Activated CD4-positive, CD25-positive, alpha-beta regulatory T cell (primary cell): ENCODE measurements around the gene PRSS21.

ENCODE experiments used
- DNase-seq, 4 experiments: peaks; one replicate each; lab custom pipeline; 2025; lab: John Stamatoyannopoulos, UW

The PRSS21 gene

GRCh38 chr16:2806286-2806685, 10.8 kb upstream of the PRSS21 start:
- DNase-seq, result no peak

GRCh38 chr16:2808181-2808580, 8.9 kb upstream of the PRSS21 start:
- DNase-seq, result no peak

- DNase-seq, result no peak
Measured at GRCh38 chr16:2809149-2809760, 7.8 kb upstream of the PRSS21 start.

- no peak for DNase-seq
Measured at GRCh38 chr16:2810651-2811050, 6.4 kb upstream of the PRSS21 start.

GRCh38 chr16:2811703-2812471, 5.2 kb upstream of the PRSS21 start:
- no peak for DNase-seq

GRCh38 chr16:2813771-2814221, 3.2 kb upstream of the PRSS21 start:
- DNase-seq, result no peak

- no peak for DNase-seq
Measured at GRCh38 chr16:2814551-2815298, 2.3 kb upstream of the PRSS21 start.

GRCh38 chr16:2815299-2815771, 1.7 kb upstream of the PRSS21 start:
- DNase-seq, result no peak

GRCh38 chr16:2817340-2818271, 569 bp downstream of the PRSS21 start:
- DNase-seq, result no peak

- DNase-seq, result no peak
Measured at GRCh38 chr16:2818272-2818876, 1.3 kb downstream of the PRSS21 start.

- no peak for DNase-seq
Measured at GRCh38 chr16:2819179-2819938, 2.3 kb downstream of the PRSS21 start.

- DNase-seq, result no peak
Measured at GRCh38 chr16:2819939-2820835, 3.1 kb downstream of the PRSS21 start.

GRCh38 chr16:2820836-2821486, 3.9 kb downstream of the PRSS21 start:
- no peak for DNase-seq

GRCh38 chr16:2821487-2822157, 4.6 kb downstream of the PRSS21 start:
- no peak for DNase-seq

GRCh38 chr16:2822158-2822495, 5.1 kb downstream of the PRSS21 start:
- DNase-seq, result no peak

- DNase-seq, result no peak
Measured at GRCh38 chr16:2822496-2822895, 5.5 kb downstream of the PRSS21 start.

GRCh38 chr16:2824626-2825025, 7.6 kb downstream of the PRSS21 start:
- no peak for DNase-seq

GRCh38 chr16:2825049-2825742, 8.2 kb downstream of the PRSS21 start:
- DNase-seq, result no peak
